Stimulated activated CD4-positive, alpha-beta T cell treated with anti-CD3 and anti-CD28 coated beads, TNF-alpha, amount 100 ng/mL, for 24 hours (primary cell): Measurements from ENCODE around the gene NAV2.
A peak's percentile ranks its signal among the peaks of the same experiment; 100 is the strongest.
"Not testable (repeated sequence)": the region's sequence is repeated elsewhere in the genome, so short reads cannot be mapped to it uniquely, and the experiment has no call there.

ENCODE experiments used
- DNase-seq, 3 experiments: peaks; one replicate each; pipeline ENCODE4 v3.0.0-alpha.2; 2020; ENCODE audit warnings: low read depth in 3 of 3

NAV2 gene

DNA sequence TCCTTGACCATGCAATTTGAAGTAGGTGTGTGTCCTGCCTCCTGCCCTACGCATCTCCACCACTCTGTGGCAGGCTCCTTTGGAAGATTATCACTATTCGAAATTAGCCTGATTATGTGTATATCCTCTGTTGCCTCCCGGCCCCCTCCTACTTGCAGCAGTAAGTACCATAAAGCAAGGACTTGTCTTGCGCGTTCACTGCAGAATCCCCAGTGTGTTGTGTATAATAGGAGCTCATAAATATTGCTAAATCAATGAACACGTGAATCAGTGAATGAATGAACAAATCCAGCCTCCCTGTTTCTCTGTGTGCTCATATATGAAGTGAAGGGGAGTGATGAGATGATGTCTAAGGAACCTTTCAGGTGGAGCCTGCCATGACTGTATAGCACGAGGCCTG is 237.0 kb downstream of the NAV2 start:
- DNase-seq: no peak

DNA sequence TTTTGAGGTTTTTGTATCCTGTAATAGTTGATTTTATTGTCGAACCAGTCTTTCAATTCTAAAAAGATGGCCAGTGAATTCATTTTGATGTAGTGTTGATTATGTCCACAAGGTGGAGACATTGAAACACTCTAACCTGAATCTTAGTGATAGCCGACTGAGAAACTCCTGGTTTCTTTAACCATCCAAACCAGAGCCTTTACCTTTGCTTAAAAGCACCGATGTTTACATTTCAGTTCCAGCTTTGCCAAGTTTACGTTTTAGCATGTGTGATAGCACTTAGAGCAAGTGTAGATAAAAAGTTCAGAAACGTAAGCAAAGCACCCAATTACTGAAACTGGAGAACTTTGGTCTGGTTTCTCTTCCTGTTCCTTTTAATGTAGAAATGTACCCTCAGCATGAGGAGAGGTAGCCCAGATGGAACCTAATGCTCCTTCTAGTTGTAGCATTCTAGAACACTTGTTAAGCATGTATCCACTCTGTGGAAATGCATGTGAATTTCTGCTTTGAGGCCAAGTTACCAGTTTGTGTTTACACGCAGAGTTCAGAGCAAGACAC is 239.0 kb downstream of the NAV2 start:
- no peak for DNase-seq

DNA sequence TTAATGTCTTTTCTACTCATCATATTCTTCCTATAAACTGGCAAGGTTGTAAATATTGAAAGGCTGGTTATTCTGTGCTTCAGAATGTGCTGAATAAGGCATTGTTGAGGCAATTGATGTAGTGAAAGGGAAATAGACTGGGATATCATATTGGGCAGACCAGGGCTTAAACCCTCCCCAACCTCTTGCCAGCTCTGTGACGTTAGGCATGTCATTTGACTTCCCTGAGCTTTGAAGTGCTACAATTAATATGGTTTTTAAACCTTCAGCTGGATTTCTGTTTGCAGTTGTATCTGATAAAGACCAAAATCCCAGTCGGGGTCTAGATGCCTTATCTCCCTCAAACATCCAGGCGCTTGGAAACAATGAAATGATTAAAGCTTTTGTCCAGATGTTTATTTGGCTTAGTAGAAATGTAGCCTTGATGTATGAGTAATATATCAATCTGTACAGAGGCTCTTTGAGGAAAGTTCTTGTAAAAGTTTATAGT is 239.5 kb downstream of the NAV2 start:
- DNase-seq: no peak

DNA sequence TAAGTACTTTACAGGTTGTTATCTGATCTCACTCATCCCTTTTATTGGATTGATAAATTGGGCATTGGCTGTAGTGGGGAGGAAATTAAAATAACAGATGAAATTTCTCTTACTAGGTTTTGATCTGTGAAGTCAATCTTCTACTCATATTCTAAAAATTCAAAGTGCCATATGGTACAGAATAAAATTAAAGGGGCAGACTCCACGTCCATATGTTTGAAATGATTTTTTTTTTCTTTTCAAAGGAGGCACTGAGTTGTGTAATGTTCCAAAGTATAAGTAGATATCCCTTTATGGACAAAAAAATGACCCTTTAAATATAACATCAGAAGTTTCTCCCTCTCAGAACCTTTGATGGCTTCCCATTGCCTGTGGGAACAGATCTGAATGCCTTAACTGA is 240.3 kb downstream of the NAV2 start:
- no peak for DNase-seq

DNA sequence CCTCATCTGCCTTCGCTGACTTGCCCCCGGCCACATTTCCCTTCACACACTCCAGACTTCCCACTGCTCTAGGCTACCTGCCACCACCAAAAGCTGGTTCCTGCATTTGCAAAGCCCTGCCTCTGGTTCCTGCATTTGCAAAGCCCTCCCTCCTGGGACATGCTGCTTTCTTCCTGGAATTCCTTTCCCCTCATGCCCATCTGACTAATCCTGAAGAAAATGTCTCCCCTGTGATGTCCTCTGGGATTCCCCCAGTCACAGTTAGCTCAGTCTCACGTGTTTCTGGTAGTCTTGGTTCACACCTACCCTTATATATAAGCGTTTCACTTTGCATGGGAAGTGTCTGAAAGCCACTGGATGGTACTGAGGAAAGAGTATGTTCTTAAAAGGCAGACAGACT is 240.7 kb downstream of the NAV2 start:
- no peak for DNase-seq

DNA sequence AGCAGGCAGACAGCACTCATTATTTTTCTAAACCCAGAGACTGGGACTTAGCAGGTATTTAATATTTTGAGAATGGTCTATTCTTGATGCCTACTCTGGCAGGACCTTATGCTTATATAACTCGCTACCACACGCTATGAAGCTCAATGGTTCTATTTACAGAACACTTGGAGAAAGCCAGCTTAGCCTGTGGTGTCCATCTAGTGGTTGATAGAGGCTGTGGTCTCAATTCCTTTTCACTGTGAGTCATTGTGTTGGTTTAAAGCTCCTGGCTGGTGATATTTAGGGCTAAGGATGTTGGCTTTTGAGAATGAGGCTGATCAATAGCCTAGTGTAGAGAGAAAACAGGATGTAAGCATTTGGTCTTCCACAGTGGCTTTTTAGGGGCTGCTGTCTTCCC is 241.3 kb downstream of the NAV2 start:
- no peak for DNase-seq

DNA sequence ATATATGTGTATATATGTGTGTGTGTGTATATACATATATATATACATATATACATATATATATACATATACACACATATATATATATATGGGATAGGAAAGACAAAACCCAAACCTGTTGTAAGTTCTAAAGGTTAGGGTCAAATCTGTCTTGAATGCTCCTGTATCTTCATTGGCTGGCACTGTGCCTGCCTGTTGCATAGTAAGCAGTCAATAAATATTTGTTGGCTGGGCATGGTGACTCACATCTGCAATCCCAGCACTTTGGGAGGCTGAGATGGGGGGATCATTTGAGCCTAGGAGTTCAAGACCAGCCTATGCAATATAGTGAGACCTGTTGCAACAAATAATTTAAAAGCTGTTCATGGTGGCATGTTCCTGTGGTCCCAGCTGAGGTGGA is 242.3 kb downstream of the NAV2 start:
- DNase-seq: no peak

DNA sequence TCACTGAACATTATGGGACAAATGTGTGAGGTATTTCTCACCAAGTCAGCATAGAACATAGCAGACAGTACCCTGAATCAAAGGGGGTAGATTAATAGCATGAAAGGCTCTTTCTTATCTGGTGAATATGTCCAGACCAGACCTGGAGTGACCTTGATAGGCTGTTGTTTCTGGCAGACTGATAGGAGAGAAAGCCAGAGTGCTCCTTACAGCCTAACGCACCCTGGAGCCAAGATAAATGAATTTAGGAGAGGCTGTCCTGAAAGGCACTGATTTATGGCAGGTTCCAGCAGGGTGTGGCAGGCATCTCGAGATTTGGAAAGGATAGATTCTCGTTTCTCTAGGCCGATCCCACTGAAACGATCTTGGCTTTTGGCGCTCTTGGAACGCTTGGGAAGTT is 243.0 kb downstream of the NAV2 start:
- no peak for DNase-seq

DNA sequence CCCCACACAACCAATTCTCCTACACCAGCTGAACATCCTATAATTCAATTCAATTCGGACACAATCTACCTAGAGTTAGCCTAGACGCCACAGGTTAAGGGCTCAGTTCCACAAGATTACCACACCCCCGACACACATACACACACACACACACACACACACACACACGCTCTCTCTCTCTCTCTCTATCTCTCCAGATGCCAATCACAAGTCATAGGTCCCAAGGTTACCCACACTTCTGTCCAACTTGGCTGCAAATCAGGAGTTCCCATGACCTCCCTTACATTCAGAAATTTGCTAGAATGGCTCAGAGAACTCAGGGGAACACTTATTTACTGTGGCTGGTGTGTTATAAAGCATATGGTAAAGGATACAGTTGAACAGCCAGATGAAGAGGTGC is 243.6 kb downstream of the NAV2 start:
- no peak for DNase-seq

DNA sequence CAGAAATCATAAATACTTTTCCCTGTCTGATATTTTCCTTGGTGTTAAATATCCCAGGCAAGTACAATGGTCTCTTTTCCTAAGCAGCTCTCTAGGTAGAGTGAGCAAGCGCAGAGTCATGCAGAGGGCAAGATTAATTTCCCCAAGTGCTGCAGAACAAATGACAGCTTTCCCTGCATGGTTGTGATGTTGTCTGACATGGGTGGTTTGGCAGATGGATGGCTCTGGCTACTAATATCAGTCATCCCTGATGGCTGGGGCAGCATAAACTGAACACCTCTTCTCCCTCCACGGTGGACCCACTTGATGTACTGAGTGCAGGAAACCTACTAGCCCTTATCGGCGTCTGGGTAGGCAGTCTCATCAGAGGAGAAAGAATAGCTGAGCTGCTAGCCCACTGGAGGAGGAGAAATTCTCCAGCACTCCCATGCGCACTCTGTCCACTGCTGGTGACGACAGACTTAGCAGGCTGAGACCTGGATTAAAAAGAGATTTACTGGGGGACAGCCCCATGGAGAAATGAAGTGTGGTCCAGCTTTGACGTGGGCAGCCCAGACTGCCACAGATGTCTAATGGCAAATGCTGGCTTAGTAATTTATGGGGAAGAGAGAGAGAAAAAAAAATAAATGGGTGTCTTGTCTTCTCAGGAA is 244.8 kb downstream of the NAV2 start:
- DNase-seq: no peak

DNA sequence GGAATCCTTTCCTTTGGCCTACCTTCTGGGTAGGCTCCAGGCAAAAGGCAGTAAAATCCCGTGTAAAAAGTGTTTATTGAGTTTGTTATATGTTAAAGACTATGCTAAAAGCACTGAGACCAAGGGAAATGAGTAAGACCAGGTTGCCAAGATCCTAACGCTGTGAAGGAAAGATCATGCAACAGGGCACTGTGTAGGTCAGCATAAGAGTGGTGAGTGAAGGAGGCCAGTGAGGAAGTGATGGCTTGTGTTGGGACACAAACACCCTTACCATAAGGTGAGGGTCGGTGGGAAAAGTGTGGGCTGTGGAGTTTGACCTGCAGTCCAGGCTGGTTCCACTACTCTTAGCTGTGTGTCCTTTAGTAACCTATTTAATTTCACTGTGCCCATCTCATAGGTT is 245.6 kb downstream of the NAV2 start:
- no peak for DNase-seq

DNA sequence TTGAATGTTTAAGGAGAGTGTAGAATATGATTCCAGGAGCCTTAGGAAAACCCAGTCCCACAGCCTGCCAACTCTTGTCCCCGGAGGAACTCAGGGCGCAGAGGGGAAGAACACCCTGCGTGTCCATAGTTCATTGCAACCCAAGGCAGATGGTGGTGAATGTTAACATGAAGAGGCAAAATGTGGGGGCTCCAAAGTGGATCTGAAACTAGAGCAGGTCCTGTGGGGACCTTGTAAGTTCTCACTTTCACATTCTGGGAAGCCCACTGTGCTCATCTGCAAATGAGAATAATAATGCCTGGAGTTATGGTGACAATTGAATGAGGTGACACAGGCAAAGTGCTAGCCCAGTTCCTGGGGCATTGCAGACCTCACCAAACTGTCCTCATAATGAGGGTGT is 246.6 kb downstream of the NAV2 start:
- DNase-seq: no peak

DNA sequence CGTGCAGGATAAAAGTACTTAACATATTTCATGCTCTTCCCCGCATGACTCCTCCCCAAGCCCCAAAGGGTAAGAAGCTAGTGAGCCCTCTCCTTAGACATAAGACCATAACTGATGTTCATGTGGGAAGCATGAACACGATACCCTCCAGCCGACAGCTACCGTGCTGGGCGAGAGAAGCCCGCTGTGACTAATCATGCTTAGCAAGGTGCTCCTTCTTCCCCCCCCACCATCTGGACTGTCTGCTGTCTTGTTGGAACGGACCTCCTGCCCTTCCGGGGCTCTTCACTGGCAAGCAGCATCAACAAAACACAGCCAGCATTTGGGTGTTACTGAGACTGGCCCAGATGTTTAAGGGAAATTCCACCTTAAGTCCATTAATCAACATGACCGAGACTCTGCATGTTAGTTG is 247.0 kb downstream of the NAV2 start:
- DNase-seq: no peak

DNA sequence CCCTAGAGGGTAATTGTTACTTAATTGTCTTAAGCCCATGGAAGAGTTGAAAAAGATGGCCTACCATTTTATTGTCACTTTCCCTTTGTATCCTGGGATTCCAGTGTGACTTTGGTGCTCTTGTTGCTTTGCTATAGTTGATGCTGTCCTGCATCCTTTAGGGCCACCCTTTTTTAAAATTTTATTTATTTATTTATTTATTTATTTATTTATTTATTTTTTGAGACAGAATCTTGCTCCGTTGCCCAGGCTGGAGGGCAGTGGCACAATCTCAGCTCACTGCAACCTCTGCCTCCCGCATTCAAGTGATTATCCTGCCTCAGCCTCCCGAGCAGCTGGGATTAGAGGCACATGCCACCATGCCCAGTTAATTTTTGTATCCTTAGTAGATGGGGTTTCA is 247.8 kb downstream of the NAV2 start:
- DNase-seq: not testable (repeated sequence)

DNA sequence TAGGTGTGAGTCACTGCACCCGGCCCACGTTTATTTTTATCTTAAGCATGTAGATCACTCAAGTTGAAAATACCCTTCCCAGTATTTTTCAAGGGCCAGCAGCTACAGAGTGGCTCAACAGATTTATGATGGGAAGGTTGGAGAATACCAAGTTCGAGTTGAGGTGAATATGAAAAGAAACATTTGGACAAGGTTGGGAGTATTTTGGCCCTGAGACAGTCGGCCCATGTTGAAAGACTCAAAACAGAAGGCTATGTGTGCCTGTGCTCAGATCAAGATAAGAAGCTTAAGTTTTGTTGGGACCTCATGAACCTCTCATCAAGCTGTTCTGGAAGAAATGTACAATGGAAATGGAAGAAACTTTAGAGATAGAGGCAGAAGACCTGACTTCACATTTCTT is 248.6 kb downstream of the NAV2 start:
- DNase-seq: no peak

DNA sequence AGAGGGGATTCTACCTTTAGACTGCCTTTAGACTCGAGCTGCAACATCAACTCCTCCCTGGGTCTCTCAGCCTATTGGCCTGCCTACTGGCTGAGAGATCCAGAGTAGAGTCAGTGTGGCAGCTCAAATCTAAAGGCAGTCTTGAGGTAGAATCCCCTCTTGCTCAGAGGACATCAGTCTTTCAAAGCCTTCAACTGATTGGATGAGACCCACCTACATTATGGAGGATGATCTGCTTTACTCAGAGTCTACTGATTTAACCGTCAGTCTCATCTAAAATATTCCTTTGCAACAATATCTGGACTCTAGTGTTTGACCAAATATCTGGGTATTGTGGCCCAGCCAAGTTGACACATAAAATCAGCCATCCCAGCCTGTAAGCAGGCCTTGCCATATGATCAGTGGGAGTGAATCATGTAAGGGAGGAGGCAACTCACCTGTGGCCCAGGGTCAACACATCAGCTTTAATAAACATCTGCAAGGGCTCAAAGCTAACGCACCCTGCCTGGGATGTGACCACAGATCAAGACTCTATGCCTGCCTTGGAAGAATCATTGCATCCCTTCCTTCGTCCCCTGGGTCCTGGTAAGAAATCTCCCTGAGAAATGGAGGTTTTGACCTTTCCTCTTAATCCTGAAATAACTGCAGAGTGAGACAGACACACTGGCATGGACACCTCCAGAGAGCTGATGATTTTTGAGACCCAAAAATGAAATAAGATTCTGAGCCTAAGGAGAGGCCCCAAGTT is 249.6 kb downstream of the NAV2 start:
- no peak for DNase-seq

DNA sequence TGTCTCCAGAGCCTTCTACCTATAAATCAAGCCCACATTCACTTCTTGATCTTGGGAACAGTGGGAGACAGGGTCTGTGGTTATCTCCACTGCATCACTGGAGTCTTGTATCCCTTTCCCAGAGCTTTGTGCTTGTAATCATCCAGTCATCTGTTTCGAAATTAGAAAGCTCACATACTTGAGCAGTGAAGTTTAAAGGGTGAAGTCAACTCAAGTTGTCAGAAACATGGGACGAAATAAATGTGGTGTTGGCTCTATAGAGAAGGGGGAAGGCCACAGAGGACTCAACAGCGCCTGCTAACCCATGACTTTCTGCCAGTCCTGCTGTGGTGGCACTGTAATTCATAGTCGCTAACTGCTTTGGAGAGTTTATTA is 250.2 kb downstream of the NAV2 start:
- DNase-seq: no peak

DNA sequence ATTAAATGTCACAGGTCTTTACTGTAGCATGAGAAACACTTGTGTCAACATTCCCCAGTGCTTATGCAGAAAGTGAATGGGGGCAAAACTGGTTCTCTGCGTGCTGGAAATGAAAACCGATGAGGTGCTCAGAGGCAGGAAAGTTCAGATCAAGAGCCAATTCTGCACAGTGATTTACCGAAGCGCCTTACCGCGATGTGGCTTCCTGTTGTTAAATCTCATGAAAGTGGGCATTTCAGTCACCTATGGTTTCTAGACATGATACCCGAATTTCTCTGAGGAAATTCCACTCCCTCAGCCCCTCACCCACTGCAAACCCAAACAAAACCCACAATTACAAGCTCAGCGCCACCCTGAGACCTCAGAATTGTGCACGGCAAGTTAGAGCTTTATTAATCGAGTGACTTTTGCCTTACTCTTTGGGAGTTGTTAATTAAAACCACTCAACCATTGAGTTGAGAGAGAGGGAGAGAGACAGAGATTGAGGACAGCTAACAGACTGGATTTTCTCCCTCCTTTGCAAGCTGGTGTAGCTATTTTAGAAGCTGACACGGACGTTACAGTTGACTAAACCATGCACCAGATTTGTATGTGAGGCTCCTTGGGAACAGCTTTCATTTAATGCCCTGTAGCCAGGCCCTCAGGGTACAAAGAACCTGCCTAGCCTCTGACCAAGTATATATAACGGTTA is 251.2 kb downstream of the NAV2 start:
- DNase-seq: no peak

DNA sequence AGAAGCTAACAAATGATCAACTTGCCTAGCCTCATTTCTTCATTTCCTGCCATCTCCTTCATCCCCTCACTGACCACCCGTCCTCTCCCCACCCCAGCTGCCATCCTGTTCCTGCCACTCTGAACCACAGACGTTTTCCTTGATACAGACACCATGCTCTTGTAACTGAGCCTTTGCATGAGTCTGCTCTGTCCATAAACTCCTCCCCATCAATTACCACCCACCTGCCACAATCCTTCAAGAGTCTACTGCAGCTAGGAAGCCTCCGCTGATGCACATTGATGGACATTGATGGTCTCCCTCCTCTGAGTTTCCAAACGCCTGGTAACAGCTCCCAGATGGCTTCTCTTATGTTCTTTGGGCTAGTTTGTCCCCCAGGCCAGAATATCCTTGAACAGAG is 253.8 kb downstream of the NAV2 start:
- no peak for DNase-seq

DNA sequence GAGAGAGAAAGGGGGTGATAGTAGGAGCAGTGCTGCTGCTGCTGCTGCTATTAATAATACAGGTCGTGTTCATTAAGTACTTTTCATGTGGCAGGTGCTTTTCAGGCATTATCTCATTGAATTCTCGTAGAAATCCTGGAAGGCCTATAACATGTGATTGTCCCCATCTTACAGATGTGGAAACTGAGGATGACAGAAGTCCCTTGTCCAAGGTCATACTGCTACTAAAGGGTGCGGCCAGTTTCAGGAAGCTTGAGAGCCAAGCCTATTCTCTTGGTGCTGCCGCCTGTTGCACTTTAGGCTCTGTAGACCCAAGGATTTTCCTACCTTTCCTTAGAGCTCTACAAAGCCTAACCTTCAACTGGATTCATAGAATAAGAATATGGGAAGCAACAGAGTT is 254.3 kb downstream of the NAV2 start:
- DNase-seq: no peak

DNA sequence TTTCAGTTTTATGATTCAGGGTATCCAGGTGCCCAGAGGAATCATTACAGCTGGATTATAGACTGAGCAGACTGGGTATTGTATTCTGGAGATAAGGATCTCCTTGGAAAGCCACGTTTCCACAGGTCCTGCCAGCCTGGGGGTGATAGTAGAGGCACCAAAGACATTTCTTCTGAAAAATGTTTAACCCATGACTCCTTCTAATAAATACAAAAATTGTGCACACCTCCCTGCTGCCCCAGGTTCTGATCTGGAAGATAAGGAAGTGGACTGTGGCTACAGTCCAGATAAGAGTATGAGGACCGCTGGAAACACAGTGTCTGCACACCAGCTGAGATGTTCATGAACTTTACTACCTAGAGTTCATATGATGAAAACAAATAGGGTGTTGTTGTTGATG is 255.2 kb downstream of the NAV2 start:
- DNase-seq: no peak

DNA sequence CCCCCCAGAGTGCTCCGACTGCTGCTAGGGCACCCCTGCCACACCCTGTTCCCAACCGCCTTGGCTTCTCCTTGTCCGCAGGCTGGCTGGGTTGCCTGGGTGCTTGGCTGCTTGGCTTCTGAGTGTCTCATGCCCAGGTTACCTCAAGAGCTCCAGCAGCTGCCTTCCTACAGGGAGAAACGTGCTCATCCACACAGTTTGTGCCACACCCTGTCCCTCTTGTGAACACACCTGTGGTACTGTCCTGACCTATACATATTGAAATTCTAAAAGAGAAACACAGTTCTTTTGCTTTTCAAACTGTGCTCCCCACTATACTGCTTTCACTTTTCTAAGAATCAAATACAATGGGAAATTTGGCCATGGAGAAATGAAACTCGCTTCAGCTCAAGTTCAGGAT is 256.2 kb downstream of the NAV2 start:
- no peak for DNase-seq

DNA sequence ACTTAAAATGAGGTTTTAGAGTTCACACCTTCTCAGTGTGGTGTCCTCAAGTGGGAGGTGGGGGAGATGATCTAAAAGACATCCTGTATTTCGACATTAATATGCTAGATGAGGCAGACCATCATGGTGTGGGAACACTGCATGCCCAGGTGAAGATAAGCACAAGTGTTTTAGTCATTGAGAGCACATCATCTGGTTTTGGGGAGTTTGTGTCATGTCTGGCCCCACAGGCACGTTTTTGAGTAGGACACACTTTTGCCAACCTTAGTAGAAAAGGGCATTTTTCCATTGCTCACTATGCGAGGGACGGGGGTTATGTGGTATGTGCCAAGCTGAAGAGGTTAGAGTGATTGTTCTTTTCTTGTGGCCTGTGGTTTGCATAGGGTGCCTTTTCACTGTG is 258.3 kb downstream of the NAV2 start:
- peak in 1 of 3 experiments; percentile 4 for DNase-seq
